Caco-2 (cell line): ENCODE results near the gene MYO7B. TPM values are rescaled to one million over a fixed set of nuclear protein-coding genes. Genes with fewer than 3 reads are reported as not detected.

Experiments
- BruUV-seq: library from RNA; stranded (reverse); fragments of 400-500 nt; replicated peaks from 2 replicates; lab custom pipeline; 2021; lab: Mats Ljungman, UMichigan
- CTCF ChIA-PET: fragments of 300-600 bp; sonication (Branson Sonifier 250); formaldehyde crosslinking; loops from one replicate; lab custom pipeline; 2022; ENCODE audit warnings: antibody characterized with exemption; lab: Charles Lee
- POLR2A ChIA-PET: fragments of 300-600 bp; sonication (Branson Sonifier 250); formaldehyde crosslinking; loops from one replicate; lab custom pipeline; 2022; ENCODE audit warnings: antibody characterized with exemption; lab: Charles Lee
- DNase-seq, 2 experiments: peaks; one replicate each; pipeline versions ENCODE4 v3.0.0 to v3.0.0-alpha.2; 2020 to 2022
- H3K27me3 ChIP-seq: replicated peaks from 2 replicates; pipeline ENCODE4 v1.6.0; 2011; ENCODE audit warnings: low read length; ENCODE audit not compliant: control insufficient read depth, insufficient read depth
- H3K36me3 ChIP-seq: 2 replicates; pipeline ENCODE4 v1.5.1; 2011; ENCODE audit warnings: low read length; ENCODE audit not compliant: control insufficient read depth, insufficient read depth
- H3K4me1 ChIP-seq: fragments of 250-450 bp; sonication (Bioruptor Pico); 2 replicates; pipeline ENCODE4 v1.5.1; 2020; ENCODE audit warnings: mild to moderate bottlenecking
- H3K4me3 ChIP-seq: 2 replicates; pipeline ENCODE4 v1.5.1; 2011; ENCODE audit warnings: low read depth, mild to moderate bottlenecking, control low read depth, low read length
- H3K9me3 ChIP-seq: fragments of 250-450 bp; sonication (Bioruptor Pico); 2 replicates; pipeline ENCODE4 v1.5.1; 2020; ENCODE audit warnings: mild to moderate bottlenecking, moderate library complexity
- H3K27ac Mint-ChIP-seq: one replicate; pipeline ENCODE4 v1.8.0; 2022; ENCODE audit warnings: mixed read lengths; ENCODE audit not compliant: unreplicated experiment
- H3K27me3 Mint-ChIP-seq: one replicate; pipeline ENCODE4 v1.8.0; 2022; ENCODE audit warnings: mixed read lengths; ENCODE audit not compliant: insufficient read depth, unreplicated experiment
- H3K36me3 Mint-ChIP-seq: one replicate; pipeline ENCODE4 v1.8.0; 2022; ENCODE audit warnings: mild to moderate bottlenecking, mixed read lengths; ENCODE audit not compliant: insufficient read depth, unreplicated experiment
- H3K4me1 Mint-ChIP-seq: one replicate; pipeline ENCODE4 v1.8.0; 2022; ENCODE audit warnings: low read depth, mixed read lengths; ENCODE audit not compliant: unreplicated experiment
- H3K4me3 Mint-ChIP-seq: one replicate; pipeline ENCODE4 v1.8.0; 2022; ENCODE audit warnings: mild to moderate bottlenecking, moderate library complexity, mixed read lengths; ENCODE audit not compliant: unreplicated experiment
- H3K9me3 Mint-ChIP-seq: one replicate; pipeline ENCODE4 v1.8.0; 2022; ENCODE audit warnings: mixed read lengths; ENCODE audit not compliant: unreplicated experiment
- intact Hi-C: fragments of 100-400 bp; cut with micrococcal nuclease; formaldehyde crosslinking; loops from one replicate; pipeline ENCODE4 v1.10.0; 2022; ENCODE audit not compliant: unreplicated experiment
- total RNA-seq: library from RNA; stranded (reverse); gene quantifications from 2 replicates; pipeline ENCODE4 v1.2.3, GENCODE V29; 2022
- TF ChIP-seq, protein P1 (sequence below), 2 experiments: fragments of 200-600 bp in 1 of 2; IDR thresholded peaks; 1 replicate in 1 of 2; 2 replicates in 1 of 2; pipeline versions ENCODE4 v1.5.1 to v1.8.0; 2011 to 2022; ENCODE audit warnings: antibody characterized with exemption in 1 of 2, control low read depth in 1 of 2, inconsistent platforms in 1 of 2, low read depth in 1 of 2, low read length in 1 of 2, mild to moderate bottlenecking in 1 of 2, moderate library complexity in 1 of 2; ENCODE audit not compliant: insufficient read depth in 1 of 2, severe bottlenecking in 1 of 2, unreplicated experiment in 1 of 2

The MYO7B gene
- total RNA-seq, 1 experiment from 2014 or later: 0.27 TPM

DNA sequence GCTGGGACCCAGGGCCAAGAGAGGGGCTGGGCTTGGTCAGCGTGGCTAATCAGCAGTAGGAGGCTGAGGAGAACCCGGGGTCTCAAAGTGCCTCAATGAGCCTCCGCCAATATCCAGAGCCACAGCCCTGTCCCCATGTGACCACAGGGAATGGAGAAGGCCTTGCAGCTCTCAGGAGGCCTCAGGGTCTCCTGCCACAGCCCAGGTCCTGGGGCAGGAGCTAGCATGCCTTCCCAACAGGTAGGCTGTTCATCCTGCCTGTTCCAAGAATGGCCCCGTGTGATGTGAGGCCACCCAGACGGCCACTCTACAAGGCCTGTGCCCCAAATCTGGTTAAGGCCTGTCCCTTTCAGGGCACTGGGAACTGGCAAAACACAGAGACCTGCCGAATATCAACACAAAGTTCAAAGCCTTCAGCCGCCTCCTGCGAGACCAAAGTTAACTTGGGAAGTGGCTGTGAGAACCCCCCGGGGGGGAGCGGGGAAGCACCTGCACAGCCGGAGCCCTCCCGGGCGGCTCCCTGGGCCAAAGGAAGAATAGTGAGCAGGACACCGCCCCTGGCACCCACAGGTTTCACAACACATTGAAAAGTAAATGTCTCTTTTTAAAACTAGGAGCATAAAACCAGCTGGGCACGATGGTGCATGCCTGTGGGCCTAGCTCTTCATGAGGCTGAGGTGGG, 144.3 kb downstream of the MYO7B start:
- DNase-seq: no peak
- Mint-ChIP-seq H3K36me3 (no peaks in the 10 kb centered on the region), H3K27ac (no peak overlapping the region), H3K27me3 (peaks cover 11% of the 10 kb centered on the region), H3K9me3 (no peaks in the 10 kb centered on the region), H3K4me3 (no peak overlapping the region), H3K4me1 (no peaks in the 10 kb centered on the region)
- Histone ChIP-seq H3K4me1 (no peaks in the 10 kb centered on the region), H3K4me3 (no peak overlapping the region), H3K27me3 (0 out of 2 replicates have a peak, but pooled peaks cover 1% of the 10 kb centered on the region), H3K36me3 (no peaks in the 10 kb centered on the region), H3K9me3 (no peaks in the 10 kb centered on the region)
- CTCF ChIA-PET: no interaction called here
- POLR2A ChIA-PET: interaction anchor here (0.6 kb wide), 1 partner anchor 16 kb away, joined by 3 read pairs; no protein-coding TSS in a partner anchor
- TF ChIP-seq, protein P1, sequence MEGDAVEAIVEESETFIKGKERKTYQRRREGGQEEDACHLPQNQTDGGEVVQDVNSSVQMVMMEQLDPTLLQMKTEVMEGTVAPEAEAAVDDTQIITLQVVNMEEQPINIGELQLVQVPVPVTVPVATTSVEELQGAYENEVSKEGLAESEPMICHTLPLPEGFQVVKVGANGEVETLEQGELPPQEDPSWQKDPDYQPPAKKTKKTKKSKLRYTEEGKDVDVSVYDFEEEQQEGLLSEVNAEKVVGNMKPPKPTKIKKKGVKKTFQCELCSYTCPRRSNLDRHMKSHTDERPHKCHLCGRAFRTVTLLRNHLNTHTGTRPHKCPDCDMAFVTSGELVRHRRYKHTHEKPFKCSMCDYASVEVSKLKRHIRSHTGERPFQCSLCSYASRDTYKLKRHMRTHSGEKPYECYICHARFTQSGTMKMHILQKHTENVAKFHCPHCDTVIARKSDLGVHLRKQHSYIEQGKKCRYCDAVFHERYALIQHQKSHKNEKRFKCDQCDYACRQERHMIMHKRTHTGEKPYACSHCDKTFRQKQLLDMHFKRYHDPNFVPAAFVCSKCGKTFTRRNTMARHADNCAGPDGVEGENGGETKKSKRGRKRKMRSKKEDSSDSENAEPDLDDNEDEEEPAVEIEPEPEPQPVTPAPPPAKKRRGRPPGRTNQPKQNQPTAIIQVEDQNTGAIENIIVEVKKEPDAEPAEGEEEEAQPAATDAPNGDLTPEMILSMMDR (IDR thresholded peaks at IDR 0.05; ENCODE audit: insufficient read depth in 1 of 2, low read depth in 1 of 2, low read length in 1 of 2, severe bottlenecking in 1 of 2, unreplicated experiment in 1 of 2): no peak
- intact Hi-C loops: no loop called here
- BruUV-seq: no TSS peak

DNA sequence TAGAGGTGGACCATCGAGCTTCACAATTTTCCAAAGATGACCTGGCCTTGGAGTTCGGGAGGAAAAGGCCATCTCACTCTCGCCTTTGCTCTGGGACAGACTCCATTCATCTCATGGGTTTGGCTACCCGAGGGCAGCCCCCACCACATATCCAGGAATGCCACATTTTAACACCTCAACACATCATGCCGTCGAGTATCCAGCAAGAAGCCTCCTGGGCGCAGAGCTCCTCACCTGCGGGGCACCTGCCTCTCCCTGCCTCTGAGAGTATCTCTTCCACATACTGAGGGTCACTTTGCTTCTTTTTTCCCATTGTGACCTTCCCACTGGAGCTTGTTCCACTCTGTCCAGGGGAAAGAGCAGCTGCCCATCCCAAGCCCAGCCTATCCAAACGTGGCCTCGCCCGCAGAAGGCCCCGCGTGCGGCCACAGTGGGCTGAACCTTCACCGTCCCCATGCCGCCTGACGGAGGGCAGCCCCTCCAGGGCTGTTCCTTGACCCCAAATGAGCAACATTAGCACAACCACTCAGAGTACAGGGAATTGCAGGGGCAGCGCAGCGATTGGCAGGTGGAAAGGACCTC, 145.3 kb downstream of the MYO7B start:
- ChIA-PET POLR2A (interaction anchor here (0.6 kb wide), 1 partner anchor 17 kb away, joined by 3 read pairs; no protein-coding TSS in a partner anchor), CTCF (interaction anchor here (0.6 kb wide), 1 partner anchor 90 kb away, joined by 4 read pairs; no protein-coding TSS in a partner anchor)
- H3K36me3 Mint-ChIP-seq: no peaks in the 10 kb centered on the region
- no peak overlapping the region for H3K27ac Mint-ChIP-seq
- Histone ChIP-seq H3K27me3 (0 out of 2 replicates have a peak, but pooled peaks cover 1% of the 10 kb centered on the region), H3K4me1 (no peaks in the 10 kb centered on the region), H3K36me3 (no peaks in the 10 kb centered on the region), H3K9me3 (no peaks in the 10 kb centered on the region), H3K4me3 (no peak overlapping the region)
- H3K9me3 Mint-ChIP-seq: no peaks in the 10 kb centered on the region
- no peak overlapping the region for H3K4me3 Mint-ChIP-seq
- no peaks in the 10 kb centered on the region for H3K4me1 Mint-ChIP-seq
- no peak for DNase-seq
- TF ChIP-seq, protein P1 (IDR thresholded peaks at IDR 0.05; ENCODE audit: insufficient read depth in 1 of 2, low read depth in 1 of 2, low read length in 1 of 2, severe bottlenecking in 1 of 2, unreplicated experiment in 1 of 2): no peak
- no TSS peak for BruUV-seq
- intact Hi-C loops: no loop called here
- peaks cover 11% of the 10 kb centered on the region for H3K27me3 Mint-ChIP-seq

DNA sequence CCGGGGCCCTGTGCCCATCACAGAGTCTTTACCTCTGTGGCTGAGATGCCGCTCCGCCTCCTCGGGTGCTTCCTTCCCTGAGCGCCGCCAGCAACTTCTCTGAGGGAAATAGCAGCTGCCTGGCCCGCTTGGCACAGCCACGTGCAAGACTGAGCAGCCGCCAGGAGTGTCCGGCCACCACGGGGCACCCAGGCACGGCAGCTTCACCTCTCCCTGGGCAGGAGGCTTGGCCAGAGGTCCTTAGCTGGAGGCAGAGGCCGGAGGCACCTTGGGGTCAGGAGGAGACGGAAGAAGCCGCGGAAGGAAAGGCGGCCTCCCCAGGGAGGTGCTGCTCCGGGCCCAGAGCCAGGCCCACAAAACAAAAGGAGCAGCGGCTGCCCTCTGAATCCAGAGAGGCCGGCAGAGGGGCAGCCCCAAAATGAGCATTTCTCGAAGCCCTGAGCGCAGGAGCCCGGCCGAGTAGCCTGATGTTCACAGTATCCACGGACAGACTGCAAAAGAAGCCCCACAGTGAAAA, 145.9 kb downstream of the MYO7B start:
- Mint-ChIP-seq H3K4me1 (no peaks in the 10 kb centered on the region), H3K27me3 (peaks cover 8% of the 10 kb centered on the region)
- intact Hi-C loops: no loop called here

More for the DNA sequence above, 145.9 kb downstream of the MYO7B start:
- no peak for DNase-seq
- POLR2A ChIA-PET: no interaction called here
- TF ChIP-seq, protein P1 (IDR thresholded peaks at IDR 0.05; ENCODE audit: insufficient read depth in 1 of 2, low read depth in 1 of 2, low read length in 1 of 2, severe bottlenecking in 1 of 2, unreplicated experiment in 1 of 2): no peak
- no peaks in the 10 kb centered on the region for H3K36me3 ChIP-seq
- Mint-ChIP-seq H3K9me3 (no peaks in the 10 kb centered on the region), H3K36me3 (no peaks in the 10 kb centered on the region), H3K4me3 (no peak overlapping the region), H3K27ac (no peak overlapping the region)
- H3K27me3 ChIP-seq: 0 out of 2 replicates have a peak, but pooled peaks cover 1% of the 10 kb centered on the region
- H3K4me3 ChIP-seq: no peak overlapping the region
- H3K9me3 ChIP-seq: no peaks in the 10 kb centered on the region
- no peaks in the 10 kb centered on the region for H3K4me1 ChIP-seq
- BruUV-seq: no TSS peak
- CTCF ChIA-PET: no interaction called here
